ENCODE data around the gene DYSF.

The DYSF gene

DNA sequence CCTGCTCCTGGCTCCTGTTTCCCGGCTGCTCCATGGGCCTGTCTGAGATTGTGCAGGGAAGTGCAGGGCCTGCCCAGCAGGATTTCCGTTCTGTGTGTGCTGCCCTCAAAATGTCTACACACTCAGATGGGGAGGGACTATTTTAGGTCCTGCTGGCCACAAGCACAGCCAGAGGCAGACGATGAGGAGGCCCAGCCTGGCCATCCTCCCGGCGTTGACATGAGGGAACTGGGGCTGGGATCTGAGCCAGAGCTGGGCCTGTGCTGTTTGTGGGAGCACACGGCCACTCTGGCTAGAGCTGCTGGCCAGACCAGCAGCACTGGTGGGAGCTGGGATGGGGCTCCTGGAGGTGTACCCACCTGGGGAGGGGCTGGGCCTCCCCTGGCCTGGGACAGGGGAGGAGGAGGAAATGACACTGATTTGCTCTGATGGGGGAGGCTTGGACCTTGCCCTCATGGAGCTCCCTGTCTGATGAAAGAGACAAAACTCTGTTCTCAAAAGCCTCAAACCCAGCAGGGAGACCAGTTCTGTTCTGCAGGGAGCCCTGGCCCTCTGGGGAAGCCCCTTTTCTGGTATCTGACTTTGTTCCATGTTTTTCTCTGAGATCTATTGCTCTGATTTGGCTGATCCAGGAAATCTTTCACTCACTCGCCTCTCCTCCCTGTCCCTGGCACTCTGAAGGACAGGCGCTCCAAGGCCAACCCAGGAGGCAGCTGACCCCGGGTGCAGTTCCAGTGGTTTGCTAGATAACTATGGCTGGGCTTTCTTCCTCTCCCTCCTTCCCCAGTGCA is 161.8 kb downstream of the DYSF start:
- Histone ChIP-seq H3K9ac (ENCODE audit: low read length in 2 of 2) (no peak overlapping the region), H3K4me1 (ENCODE audit: control insufficient read depth, insufficient read depth, low read length) (peaks cover 23% of the 10 kb centered on the region), H3K27ac (ENCODE audit: low read length) (peak overlapping the region; percentile 55), H3K4me3 (ENCODE audit: low read length in 2 of 2) (peak overlapping the region in 1 of 2 donors; percentile 8), H3K27me3 (ENCODE audit: control insufficient read depth in 1 of 2, insufficient read depth in 2 of 2, low read length in 2 of 2) (no peaks in the 10 kb centered on the region), H3K9me3 (ENCODE audit: control insufficient read depth in 2 of 2, low read length in 2 of 2) (no peaks in the 10 kb centered on the region), H3K36me3 (ENCODE audit: control insufficient read depth in 2 of 2, insufficient read depth in 2 of 2, low read length in 2 of 2) (peaks cover 0 to 8% of the 10 kb centered on the region in 2 donors)

DNA sequence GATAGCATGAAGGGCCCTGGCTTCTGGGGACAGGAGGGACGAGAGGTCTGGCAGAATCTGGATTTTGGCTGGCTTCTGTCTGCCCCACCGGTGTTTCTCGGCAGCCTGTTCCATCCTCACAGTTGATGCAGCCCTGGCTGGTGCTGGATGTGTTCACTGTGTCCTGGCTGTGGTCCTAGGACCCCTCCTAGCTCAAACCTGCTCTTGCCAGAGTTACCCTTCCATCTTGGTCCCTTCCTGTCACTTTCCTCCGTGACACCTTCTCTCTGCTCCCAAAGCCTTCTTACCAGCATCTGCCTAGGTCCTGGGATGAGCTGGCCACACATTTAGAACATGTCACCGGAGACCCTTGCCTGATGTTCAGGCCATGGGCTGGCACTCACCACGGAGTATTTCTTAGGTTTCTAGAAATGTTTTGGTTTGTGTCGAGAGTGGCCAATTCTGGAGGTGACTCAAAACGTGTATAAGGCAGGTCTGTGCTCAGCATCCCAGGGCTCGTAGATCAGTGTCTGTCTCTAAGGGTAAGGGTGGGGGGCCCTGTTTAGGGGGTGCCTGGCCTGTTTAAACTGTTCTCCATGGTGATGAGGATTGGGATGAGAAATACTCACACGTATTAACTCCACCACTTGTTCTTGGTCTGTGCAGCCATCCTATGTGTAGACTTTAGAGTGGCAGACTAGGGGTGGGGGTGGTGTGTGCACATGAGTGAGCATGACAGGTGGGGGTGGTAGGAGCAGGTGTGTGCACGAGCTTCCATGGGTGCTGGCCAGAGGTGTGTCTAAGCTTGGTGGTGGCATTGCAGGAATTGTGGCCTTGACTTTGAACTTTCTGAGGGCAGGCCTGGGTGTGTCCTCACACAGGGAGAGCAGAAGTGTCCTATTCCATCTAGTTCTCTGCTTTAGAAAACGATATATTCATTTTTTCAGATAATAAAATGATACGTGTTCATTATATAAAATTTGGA is 162.7 kb downstream of the DYSF start:
- Histone ChIP-seq H3K4me1 (ENCODE audit: control insufficient read depth, insufficient read depth, low read length) (peaks cover 23% of the 10 kb centered on the region), H3K9me3 (ENCODE audit: control insufficient read depth in 2 of 2, low read length in 2 of 2) (no peaks in the 10 kb centered on the region), H3K27ac (ENCODE audit: low read length) (no peak overlapping the region), H3K9ac (ENCODE audit: low read length in 2 of 2) (no peak overlapping the region), H3K27me3 (ENCODE audit: control insufficient read depth in 1 of 2, insufficient read depth in 2 of 2, low read length in 2 of 2) (no peaks in the 10 kb centered on the region), H3K36me3 (ENCODE audit: control insufficient read depth in 2 of 2, insufficient read depth in 2 of 2, low read length in 2 of 2) (peaks cover 0 to 8% of the 10 kb centered on the region in 2 donors), H3K4me3 (ENCODE audit: low read length in 2 of 2) (no peak overlapping the region)

DNA sequence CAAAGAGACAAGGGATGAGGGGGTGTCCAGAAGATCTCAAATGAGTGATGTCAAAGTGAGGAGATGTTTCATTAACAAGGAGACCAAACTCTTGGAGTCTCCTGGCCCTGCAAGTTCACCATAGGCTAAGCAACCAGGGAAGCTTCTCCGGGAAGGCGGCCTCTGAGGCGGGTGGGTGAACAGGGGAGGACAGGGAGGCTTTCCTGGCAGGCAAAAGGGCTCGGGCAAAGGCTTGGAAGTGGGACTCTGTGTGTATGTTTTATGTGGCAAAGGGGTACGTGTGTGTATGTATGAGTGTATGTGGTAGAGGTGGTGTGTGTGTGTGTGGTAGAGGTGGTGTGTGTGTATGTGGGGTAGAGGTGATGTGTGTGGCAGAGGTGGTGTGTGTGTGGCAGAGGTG is 163.9 kb downstream of the DYSF start:
- no peaks in the 10 kb centered on the region for H3K9me3 ChIP-seq (ENCODE audit: control insufficient read depth in 2 of 2, low read length in 2 of 2)
- H3K27ac ChIP-seq (ENCODE audit: low read length): no peak overlapping the region
- H3K4me3 ChIP-seq (ENCODE audit: low read length in 2 of 2): no peak overlapping the region
- H3K36me3 ChIP-seq (ENCODE audit: control insufficient read depth in 2 of 2, insufficient read depth in 2 of 2, low read length in 2 of 2): peaks cover 0 to 8% of the 10 kb centered on the region in 2 donors
- no peak overlapping the region for H3K9ac ChIP-seq (ENCODE audit: low read length in 2 of 2)
- peaks cover 23% of the 10 kb centered on the region for H3K4me1 ChIP-seq (ENCODE audit: control insufficient read depth, insufficient read depth, low read length)
- H3K27me3 ChIP-seq (ENCODE audit: control insufficient read depth in 1 of 2, insufficient read depth in 2 of 2, low read length in 2 of 2): no peaks in the 10 kb centered on the region

GRCh38 chr2:71618327-71619113 is 165.2 kb downstream of the DYSF start:
- H3K9ac ChIP-seq (ENCODE audit: low read length in 2 of 2): no peak overlapping the region
- H3K27ac ChIP-seq (ENCODE audit: low read length): no peak overlapping the region
- H3K4me1 ChIP-seq (ENCODE audit: control insufficient read depth, insufficient read depth, low read length): peaks cover 23% of the 10 kb centered on the region
- H3K9me3 ChIP-seq (ENCODE audit: control insufficient read depth in 2 of 2, low read length in 2 of 2): no peaks in the 10 kb centered on the region
- H3K4me3 ChIP-seq (ENCODE audit: low read length in 2 of 2): no peak overlapping the region
- H3K27me3 ChIP-seq (ENCODE audit: control insufficient read depth in 1 of 2, insufficient read depth in 2 of 2, low read length in 2 of 2): no peaks in the 10 kb centered on the region
- H3K36me3 ChIP-seq (ENCODE audit: control insufficient read depth in 2 of 2, insufficient read depth in 2 of 2, low read length in 2 of 2): peaks cover 0 to 2% of the 10 kb centered on the region in 2 donors

- Histone ChIP-seq H3K4me1 (ENCODE audit: control insufficient read depth, insufficient read depth, low read length) (peaks cover 20% of the 10 kb centered on the region), H3K9me3 (ENCODE audit: control insufficient read depth in 2 of 2, low read length in 2 of 2) (no peaks in the 10 kb centered on the region), H3K36me3 (ENCODE audit: control insufficient read depth in 2 of 2, insufficient read depth in 2 of 2, low read length in 2 of 2) (peaks cover 0 to 2% of the 10 kb centered on the region in 2 donors), H3K27me3 (ENCODE audit: control insufficient read depth in 1 of 2, insufficient read depth in 2 of 2, low read length in 2 of 2) (no peaks in the 10 kb centered on the region), H3K27ac (ENCODE audit: low read length) (no peak overlapping the region), H3K4me3 (ENCODE audit: low read length in 2 of 2) (no peak overlapping the region), H3K9ac (ENCODE audit: low read length in 2 of 2) (no peak overlapping the region)
Observed at GRCh38 chr2:71619230-71619741, 165.9 kb downstream of the DYSF start.

- Histone ChIP-seq H3K4me3 (ENCODE audit: low read length in 2 of 2) (no peak overlapping the region), H3K27ac (ENCODE audit: low read length) (no peak overlapping the region), H3K36me3 (ENCODE audit: control insufficient read depth in 2 of 2, insufficient read depth in 2 of 2, low read length in 2 of 2) (peaks cover 0 to 2% of the 10 kb centered on the region in 2 donors), H3K27me3 (ENCODE audit: control insufficient read depth in 1 of 2, insufficient read depth in 2 of 2, low read length in 2 of 2) (no peaks in the 10 kb centered on the region), H3K4me1 (ENCODE audit: control insufficient read depth, insufficient read depth, low read length) (peaks cover 12% of the 10 kb centered on the region), H3K9me3 (ENCODE audit: control insufficient read depth in 2 of 2, low read length in 2 of 2) (no peaks in the 10 kb centered on the region), H3K9ac (ENCODE audit: low read length in 2 of 2) (no peak overlapping the region)
Observed at GRCh38 chr2:71620116-71620515, 166.8 kb downstream of the DYSF start.

DNA sequence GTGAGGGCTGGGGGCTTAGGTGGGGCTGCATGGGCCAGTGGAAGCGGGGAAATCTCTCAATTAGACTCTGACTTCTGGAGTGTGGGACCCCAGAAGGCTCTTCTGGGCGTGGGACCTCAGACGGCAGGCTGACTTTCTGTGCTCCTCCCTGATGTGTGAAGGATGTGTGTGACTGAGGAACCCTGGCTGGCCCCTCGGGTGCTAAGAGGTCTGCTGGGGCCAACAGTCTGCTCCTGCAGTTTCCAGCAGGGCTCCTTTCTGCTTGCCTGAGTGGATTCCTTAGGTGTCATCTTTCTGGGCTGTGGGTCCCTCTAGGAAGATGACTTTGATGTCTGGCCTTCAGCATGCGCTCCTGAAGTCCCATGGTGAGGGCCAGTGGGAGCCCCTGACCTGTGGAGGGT is 167.5 kb downstream of the DYSF start:
- H3K36me3 ChIP-seq (ENCODE audit: control insufficient read depth in 2 of 2, insufficient read depth in 2 of 2, low read length in 2 of 2): peaks cover 0 to 2% of the 10 kb centered on the region in 2 donors
- no peak overlapping the region for H3K9ac ChIP-seq (ENCODE audit: low read length in 2 of 2)
- no peaks in the 10 kb centered on the region for H3K9me3 ChIP-seq (ENCODE audit: control insufficient read depth in 2 of 2, low read length in 2 of 2)
- no peak overlapping the region for H3K4me3 ChIP-seq (ENCODE audit: low read length in 2 of 2)
- peaks cover 4% of the 10 kb centered on the region for H3K4me1 ChIP-seq (ENCODE audit: control insufficient read depth, insufficient read depth, low read length)
- H3K27ac ChIP-seq (ENCODE audit: low read length): no peak overlapping the region
- no peaks in the 10 kb centered on the region for H3K27me3 ChIP-seq (ENCODE audit: control insufficient read depth in 1 of 2, insufficient read depth in 2 of 2, low read length in 2 of 2)

GRCh38 chr2:71629273-71629672 is 175.9 kb downstream of the DYSF start:
- H3K9ac ChIP-seq (ENCODE audit: low read length in 2 of 2): no peak overlapping the region
- no peaks in the 10 kb centered on the region for H3K4me1 ChIP-seq (ENCODE audit: control insufficient read depth, insufficient read depth, low read length)
- no peaks in the 10 kb centered on the region for H3K9me3 ChIP-seq (ENCODE audit: control insufficient read depth in 2 of 2, low read length in 2 of 2)
- peaks cover 0 to 3% of the 10 kb centered on the region in 2 donors for H3K36me3 ChIP-seq (ENCODE audit: control insufficient read depth in 2 of 2, insufficient read depth in 2 of 2, low read length in 2 of 2)
- no peaks in the 10 kb centered on the region for H3K27me3 ChIP-seq (ENCODE audit: control insufficient read depth in 1 of 2, insufficient read depth in 2 of 2, low read length in 2 of 2)
- H3K4me3 ChIP-seq (ENCODE audit: low read length in 2 of 2): no peak overlapping the region
- no peak overlapping the region for H3K27ac ChIP-seq (ENCODE audit: low read length)

- no peak overlapping the region for H3K9ac ChIP-seq (ENCODE audit: low read length in 2 of 2)
- H3K27ac ChIP-seq (ENCODE audit: low read length): no peak overlapping the region
- H3K36me3 ChIP-seq (ENCODE audit: control insufficient read depth in 2 of 2, insufficient read depth in 2 of 2, low read length in 2 of 2): peaks cover 0 to 3% of the 10 kb centered on the region in 2 donors
- no peaks in the 10 kb centered on the region for H3K27me3 ChIP-seq (ENCODE audit: control insufficient read depth in 1 of 2, insufficient read depth in 2 of 2, low read length in 2 of 2)
- H3K9me3 ChIP-seq (ENCODE audit: control insufficient read depth in 2 of 2, low read length in 2 of 2): no peaks in the 10 kb centered on the region
- no peak overlapping the region for H3K4me3 ChIP-seq (ENCODE audit: low read length in 2 of 2)
- no peaks in the 10 kb centered on the region for H3K4me1 ChIP-seq (ENCODE audit: control insufficient read depth, insufficient read depth, low read length)
Observed at GRCh38 chr2:71629771-71630453, 176.6 kb downstream of the DYSF start.
